Measurements from ENCODE around the gene MANBA.

GRCh38 chr4:102705391-102705935 is 55.3 kb downstream of the MANBA start:
- TF ChIP-seq CTCF (IDR thresholded peaks at IDR 0.05) (no peak), POLR2AphosphoS5 (IDR thresholded peaks at IDR 0.05; ENCODE audit: low read depth, low read length) (no peak)
